Calu3 (cell line): ENCODE results near the gene CHST5. TPM values are rescaled to one million over a fixed set of nuclear protein-coding genes. Genes with fewer than 3 reads are reported as not detected.

Experiments
- BruUV-seq: library from RNA; stranded (reverse); fragments of 400-500 nt; replicated peaks from 2 replicates; lab custom pipeline; 2021; lab: Mats Ljungman, UMichigan
- CTCF ChIA-PET: fragments of 300-600 bp; sonication (Branson Sonifier 250); formaldehyde crosslinking; loops from one replicate; lab custom pipeline; 2022; ENCODE audit warnings: antibody characterized with exemption; lab: Charles Lee
- DNase-seq: peaks from one replicate; pipeline ENCODE4 v3.0.0; 2022
- H3K27ac Mint-ChIP-seq: one replicate; pipeline ENCODE4 v1.8.0; 2022; ENCODE audit warnings: mixed read lengths; ENCODE audit not compliant: unreplicated experiment
- H3K27me3 Mint-ChIP-seq: one replicate; pipeline ENCODE4 v1.8.0; 2022; ENCODE audit warnings: mixed read lengths; ENCODE audit not compliant: unreplicated experiment
- H3K36me3 Mint-ChIP-seq: one replicate; pipeline ENCODE4 v1.8.0; 2022; ENCODE audit warnings: mild to moderate bottlenecking, moderate library complexity, mixed read lengths; ENCODE audit not compliant: insufficient read depth, unreplicated experiment
- H3K4me1 Mint-ChIP-seq: one replicate; pipeline ENCODE4 v1.8.0; 2022; ENCODE audit warnings: mild to moderate bottlenecking, low read depth, mixed read lengths; ENCODE audit not compliant: unreplicated experiment
- H3K4me3 Mint-ChIP-seq: one replicate; pipeline ENCODE4 v1.8.0; 2022; ENCODE audit warnings: mild to moderate bottlenecking, low read depth, moderate library complexity, mixed read lengths; ENCODE audit not compliant: unreplicated experiment
- H3K9me3 Mint-ChIP-seq: one replicate; pipeline ENCODE4 v1.8.0; 2022; ENCODE audit warnings: low read depth, mixed read lengths; ENCODE audit not compliant: unreplicated experiment
- CTCF ChIP-seq: fragments of 200-600 bp; IDR thresholded peaks from one replicate; pipeline ENCODE4 v1.8.0; 2022; ENCODE audit warnings: antibody characterized with exemption; ENCODE audit not compliant: unreplicated experiment
- intact Hi-C: fragments of 100-400 bp; cut with micrococcal nuclease; formaldehyde crosslinking; loops from one replicate; pipeline ENCODE4 v1.10.0; 2022; ENCODE audit not compliant: unreplicated experiment
- total RNA-seq: library from RNA; stranded (reverse); gene quantifications from 2 replicates; pipeline ENCODE4 v1.2.3, GENCODE V29; 2022

Gene CHST5
- total RNA-seq, 1 experiment from 2014 or later, result 0.64 TPM

GRCh38 chr16:75488322-75488721, 47.6 kb downstream of the CHST5 start:
- Mint-ChIP-seq H3K9me3 (no peaks in the 10 kb centered on the region), H3K27me3 (no peaks in the 10 kb centered on the region), H3K4me3 (no peak overlapping the region), H3K36me3 (peaks cover 3% of the 10 kb centered on the region), H3K27ac (no peak overlapping the region), H3K4me1 (peaks cover 35% of the 10 kb centered on the region)
- no peak for DNase-seq
- CTCF ChIA-PET, result no interaction called here
- intact Hi-C loops, result no loop called here
- no peak for TF ChIP-seq CTCF
- BruUV-seq, result no TSS peak

GRCh38 chr16:75486676-75487313, 49.1 kb downstream of the CHST5 start:
- Mint-ChIP-seq H3K4me3 (no peak overlapping the region), H3K27me3 (no peaks in the 10 kb centered on the region), H3K36me3 (peaks cover 7% of the 10 kb centered on the region), H3K4me1 (peaks cover 43% of the 10 kb centered on the region), H3K9me3 (no peaks in the 10 kb centered on the region), H3K27ac (no peak overlapping the region)
- intact Hi-C loops, result no loop called here
- CTCF ChIA-PET, result interaction anchor here (0.6 to 1.6 kb wide), 2 partner anchors 9 to 78 kb away, joined by 4 to 8 read pairs; partner anchors contain the start of gene CHST6
- no TSS peak for BruUV-seq
- no peak for DNase-seq
- TF ChIP-seq CTCF, result no peak

- intact Hi-C loops, result no loop called here
- peaks cover 7% of the 10 kb centered on the region for H3K36me3 Mint-ChIP-seq
- no TSS peak for BruUV-seq
- DNase-seq, result peak; percentile 67
- CTCF ChIA-PET, result interaction anchor here (0.6 to 1.6 kb wide), 2 partner anchors 9 to 31 kb away, joined by 4 to 5 read pairs; partner anchors contain the start of gene CHST6
- TF ChIP-seq CTCF, result no peak
- no peaks in the 10 kb centered on the region for H3K27me3 Mint-ChIP-seq
- H3K4me1 Mint-ChIP-seq, result peaks cover 43% of the 10 kb centered on the region
- H3K9me3 Mint-ChIP-seq, result no peaks in the 10 kb centered on the region
- peak overlapping the region; percentile 2 for H3K27ac Mint-ChIP-seq
- no peak overlapping the region for H3K4me3 Mint-ChIP-seq
These were observed 49.8 kb downstream of the CHST5 start for GRCh38 chr16:75486014-75486675.

GRCh38 chr16:75485230-75486013, 50.5 kb downstream of the CHST5 start:
- TF ChIP-seq CTCF, result no peak
- Mint-ChIP-seq H3K27ac (peak overlapping the region; percentile 2), H3K4me1 (peaks cover 43% of the 10 kb centered on the region), H3K9me3 (no peaks in the 10 kb centered on the region), H3K4me3 (no peak overlapping the region), H3K36me3 (peaks cover 7% of the 10 kb centered on the region), H3K27me3 (no peaks in the 10 kb centered on the region)
- DNase-seq, result no peak
- CTCF ChIA-PET, result interaction anchor here (0.6 to 1.6 kb wide), 2 partner anchors 10 to 32 kb away, joined by 4 to 5 read pairs; partner anchors contain the start of gene CHST6
- intact Hi-C loops, result no loop called here
- BruUV-seq, result no TSS peak
